Tongue (tissue), 2 donors: ENCODE results near the gene ZBTB34. TPM values are rescaled to one million over a fixed set of nuclear protein-coding genes. Genes with fewer than 3 reads are reported as not detected.
A peak's percentile ranks its signal among the peaks of the same experiment; 100 is the strongest.

ENCODE experiments used
- DNase-seq: peaks from one replicate; pipeline ENCODE4 v3.0.0-alpha.2; 2015
- total RNA-seq: library from RNA; depleted of rRNA; stranded (reverse); fragments of >200 nt; gene quantifications from one replicate; pipeline ENCODE4 v1.2.3, GENCODE V29; 2014

Gene ZBTB34
- total RNA-seq, 1 donor from 2014 or later = 17.6 TPM

- no peak for DNase-seq
Observed at GRCh38 chr9:126925876-126926275, 65.4 kb downstream of the ZBTB34 start.

- DNase-seq = no peak
Observed at GRCh38 chr9:126926364-126926763, 65.9 kb downstream of the ZBTB34 start.

- DNase-seq = peak; percentile 20
Observed at GRCh38 chr9:126927419-126927818, 67.0 kb downstream of the ZBTB34 start.

- DNase-seq = no peak
Observed at GRCh38 chr9:126932871-126933321, 72.5 kb downstream of the ZBTB34 start.

- DNase-seq = no peak
Observed at GRCh38 chr9:126933334-126933980, 73.0 kb downstream of the ZBTB34 start.

- no peak for DNase-seq
Observed at GRCh38 chr9:126934441-126934840, 74.0 kb downstream of the ZBTB34 start.

Other genes with a start within 250 kb of the ZBTB34 start
- gene LMX1B, start 246.7 kb upstream of the ZBTB34 start, total RNA-seq = not detected
- 23.6 TPM for gene ZBTB43, start 55.6 kb upstream of the ZBTB34 start, total RNA-seq
- 11.7 TPM for gene RALGPS1, start 54.1 kb downstream of the ZBTB34 start, total RNA-seq